ENCODE data around the gene HBS1L. TPM values are rescaled to one million over a fixed set of nuclear protein-coding genes. Genes with fewer than 3 reads are reported as not detected.

HBS1L gene
- total RNA-seq, 5 donors from 2014 or later (not counting 1 experiment from before 2014, with no cell fraction given) = 51.4 to 112 (median 69.7) TPM

DNA sequence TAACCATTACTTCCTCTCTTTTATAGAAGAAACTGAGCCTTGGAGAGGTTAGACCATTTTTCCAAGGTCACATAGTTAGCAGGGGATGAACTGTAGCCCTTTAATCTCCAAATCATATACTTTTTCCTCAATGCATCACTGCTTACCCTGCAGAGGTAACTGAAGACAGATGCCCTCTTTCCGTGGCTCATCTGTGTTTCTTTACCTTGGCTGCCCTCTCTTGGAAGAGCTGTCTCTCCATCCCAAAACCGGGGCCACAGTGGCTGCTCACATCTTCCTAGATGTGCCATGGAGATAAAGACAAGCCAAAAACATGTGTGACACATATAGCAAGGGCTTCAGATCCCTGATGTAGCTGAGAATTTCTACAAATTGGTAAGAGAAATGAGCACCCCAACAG lies 104.1 kb downstream of the HBS1L start:
- Histone ChIP-seq H3K27ac (ENCODE audit: low read length) (no peak overlapping the region), H3K36me3 (ENCODE audit: control insufficient read depth in 2 of 2, extremely low read depth in 1 of 2, insufficient read depth in 1 of 2, low read length in 1 of 2) (no peaks in the 10 kb centered on the region), H3K4me3 (ENCODE audit: control insufficient read depth in 1 of 2, extremely low read depth in 1 of 2, low read length in 1 of 2) (no peak overlapping the region), H3K9me3 (no peaks in the 10 kb centered on the region), H3K4me1 (ENCODE audit: control insufficient read depth in 1 of 2, extremely low read depth in 1 of 2, insufficient read depth in 2 of 2, low read length in 2 of 2) (no peaks in the 10 kb centered on the region), H3K27me3 (replicated peaks in 1 of 2; ENCODE audit: control insufficient read depth in 2 of 2, extremely low read depth in 1 of 2, insufficient read depth in 2 of 2, low read length in 1 of 2) (no peaks in the 10 kb centered on the region)
- ChIA-PET CTCF (interaction anchor here in 1 of 2 donors (1.4 kb wide), 1 partner anchor 9 kb away, joined by 3 read pairs; no protein-coding TSS in a partner anchor), POLR2A (interaction anchor here in 1 of 2 donors (0.6 kb wide), 2 partner anchors 9 to 61 kb away, joined by 3 to 6 read pairs; no protein-coding TSS in a partner anchor)
- Mint-ChIP-seq H3K4me3 (no peak overlapping the region), H3K4me1 (no peaks in the 10 kb centered on the region), H3K36me3 (no peaks in the 10 kb centered on the region), H3K27ac (no peak overlapping the region), H3K9me3 (peaks cover 0 to 3% (median 0%) of the 10 kb centered on the region in 3 donors), H3K27me3 (no peaks in the 10 kb centered on the region)
- WGBS (ENCODE audit: insufficient coverage) = 83% methylated on average over 2 of the region's 2 CpGs
- ATAC-seq (replicated peaks in 1 of 4) (no peak), DNase-seq (no peak)

- Histone ChIP-seq H3K4me3 (ENCODE audit: control insufficient read depth in 1 of 2, extremely low read depth in 1 of 2, low read length in 1 of 2) (no peak within 1 kb of the TSS), H3K9me3 (no peaks in the 10 kb centered on the region), H3K4me1 (ENCODE audit: control insufficient read depth in 1 of 2, extremely low read depth in 1 of 2, insufficient read depth in 2 of 2, low read length in 2 of 2) (no peaks in the 10 kb centered on the region), H3K27ac (ENCODE audit: low read length) (no peak within 1 kb of the TSS), H3K36me3 (ENCODE audit: control insufficient read depth in 2 of 2, extremely low read depth in 1 of 2, insufficient read depth in 1 of 2, low read length in 1 of 2) (no peaks in the 10 kb centered on the region), H3K27me3 (replicated peaks in 1 of 2; ENCODE audit: control insufficient read depth in 2 of 2, extremely low read depth in 1 of 2, insufficient read depth in 2 of 2, low read length in 1 of 2) (no peaks in the 10 kb centered on the region)
- Mint-ChIP-seq H3K27me3 (no peaks in the 10 kb centered on the region), H3K4me1 (no peaks in the 10 kb centered on the region), H3K4me3 (no peak within 1 kb of the TSS), H3K36me3 (no peaks in the 10 kb centered on the region), H3K27ac (no peak within 1 kb of the TSS), H3K9me3 (peaks cover 0 to 3% (median 0%) of the 10 kb centered on the region in 3 donors)
- ATAC-seq (replicated peaks in 1 of 4) (no peak), DNase-seq (no peak)
- ChIA-PET CTCF (interaction anchor here (0.6 to 1.7 kb wide), 3 partner anchors 8 to 113 kb away, joined by 3 to 6 read pairs (median 3); no protein-coding TSS in a partner anchor), POLR2A (interaction anchor here in 1 of 2 donors (0.6 kb wide), 2 partner anchors 9 to 60 kb away, joined by 3 to 6 read pairs; no protein-coding TSS in a partner anchor)
- WGBS (ENCODE audit: insufficient coverage) = 80% methylated on average over 1 of the region's 4 CpGs
Measured at GRCh38 chr6:134949927-134950326, 104.7 kb downstream of the HBS1L start, which contains the start of gene ALDH8A1. ALDH8A1 (minus strand) TSS chr6:134950101; CDS start chr6:134950053, 48 bp downstream.

GRCh38 chr6:134948691-134949090 lies 105.9 kb downstream of the HBS1L start:
- no peaks in the 10 kb centered on the region for H3K27me3 Mint-ChIP-seq
- H3K36me3 Mint-ChIP-seq = no peaks in the 10 kb centered on the region
- Histone ChIP-seq H3K9me3 (no peaks in the 10 kb centered on the region), H3K27ac (ENCODE audit: low read length) (no peak overlapping the region), H3K27me3 (replicated peaks in 1 of 2; ENCODE audit: control insufficient read depth in 2 of 2, extremely low read depth in 1 of 2, insufficient read depth in 2 of 2, low read length in 1 of 2) (no peaks in the 10 kb centered on the region), H3K36me3 (ENCODE audit: control insufficient read depth in 2 of 2, extremely low read depth in 1 of 2, insufficient read depth in 1 of 2, low read length in 1 of 2) (no peaks in the 10 kb centered on the region), H3K4me3 (ENCODE audit: control insufficient read depth in 1 of 2, extremely low read depth in 1 of 2, low read length in 1 of 2) (no peak overlapping the region), H3K4me1 (ENCODE audit: control insufficient read depth in 1 of 2, extremely low read depth in 1 of 2, insufficient read depth in 2 of 2, low read length in 2 of 2) (no peaks in the 10 kb centered on the region)
- no peak overlapping the region for H3K27ac Mint-ChIP-seq
- no peak overlapping the region for H3K4me3 Mint-ChIP-seq
- H3K9me3 Mint-ChIP-seq = peaks cover 0 to 3% (median 0%) of the 10 kb centered on the region in 3 donors
- H3K4me1 Mint-ChIP-seq = no peaks in the 10 kb centered on the region
- POLR2A ChIA-PET = no interaction called here
- WGBS (ENCODE audit: insufficient coverage) = no CpG with 5 or more reads among the region's 1 CpG
- ATAC-seq (replicated peaks in 1 of 4) = no peak
- CTCF ChIA-PET = interaction anchor here in 1 of 2 donors (1.7 kb wide), 1 partner anchor 8 kb away, joined by 6 read pairs; no protein-coding TSS in a partner anchor
- no peak for DNase-seq

DNA sequence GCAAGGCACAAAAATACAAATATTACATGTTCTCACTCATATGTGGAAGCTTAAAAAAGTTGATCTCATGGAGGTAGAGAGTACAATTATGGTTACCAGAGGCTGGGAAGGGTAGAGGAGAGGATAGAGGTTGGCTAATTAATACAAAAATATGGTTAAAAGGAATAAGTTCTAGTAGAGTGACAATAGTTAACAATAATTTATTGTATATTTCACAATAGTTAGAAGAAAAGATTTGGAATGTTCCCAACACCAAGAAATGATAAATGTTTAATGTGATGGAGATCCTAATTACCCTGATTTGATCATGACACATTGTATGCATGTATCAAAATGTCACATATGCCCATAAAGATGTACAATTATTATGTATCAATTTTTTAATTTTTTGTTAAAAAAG lies 106.5 kb downstream of the HBS1L start:
- H3K27me3 Mint-ChIP-seq = no peaks in the 10 kb centered on the region
- no peaks in the 10 kb centered on the region for H3K27me3 ChIP-seq (replicated peaks in 1 of 2; ENCODE audit: control insufficient read depth in 2 of 2, extremely low read depth in 1 of 2, insufficient read depth in 2 of 2, low read length in 1 of 2)
- ATAC-seq (replicated peaks in 1 of 4) (no peak), DNase-seq (no peak)
- no peaks in the 10 kb centered on the region for H3K9me3 ChIP-seq
- H3K4me3 ChIP-seq (ENCODE audit: control insufficient read depth in 1 of 2, extremely low read depth in 1 of 2, low read length in 1 of 2) = no peak overlapping the region
- POLR2A ChIA-PET = no interaction called here
- no peaks in the 10 kb centered on the region for H3K36me3 ChIP-seq (ENCODE audit: control insufficient read depth in 2 of 2, extremely low read depth in 1 of 2, insufficient read depth in 1 of 2, low read length in 1 of 2)
- H3K27ac ChIP-seq (ENCODE audit: low read length) = no peak overlapping the region
- CTCF ChIA-PET = no interaction called here
- no peaks in the 10 kb centered on the region for H3K36me3 Mint-ChIP-seq
- H3K4me1 ChIP-seq (ENCODE audit: control insufficient read depth in 1 of 2, extremely low read depth in 1 of 2, insufficient read depth in 2 of 2, low read length in 2 of 2) = no peaks in the 10 kb centered on the region
- H3K9me3 Mint-ChIP-seq = peaks cover 0 to 3% (median 0%) of the 10 kb centered on the region in 3 donors
- H3K4me3 Mint-ChIP-seq = no peak overlapping the region
- no peak overlapping the region for H3K27ac Mint-ChIP-seq
- H3K4me1 Mint-ChIP-seq = no peaks in the 10 kb centered on the region

- ATAC-seq (replicated peaks in 1 of 4) = no peak
- ChIA-PET CTCF (no interaction called here), POLR2A (no interaction called here)
- Histone ChIP-seq H3K27ac (ENCODE audit: low read length) (no peak overlapping the region), H3K4me1 (ENCODE audit: control insufficient read depth in 1 of 2, extremely low read depth in 1 of 2, insufficient read depth in 2 of 2, low read length in 2 of 2) (no peaks in the 10 kb centered on the region), H3K9me3 (no peaks in the 10 kb centered on the region), H3K36me3 (ENCODE audit: control insufficient read depth in 2 of 2, extremely low read depth in 1 of 2, insufficient read depth in 1 of 2, low read length in 1 of 2) (no peaks in the 10 kb centered on the region), H3K27me3 (replicated peaks in 1 of 2; ENCODE audit: control insufficient read depth in 2 of 2, extremely low read depth in 1 of 2, insufficient read depth in 2 of 2, low read length in 1 of 2) (no peaks in the 10 kb centered on the region), H3K4me3 (ENCODE audit: control insufficient read depth in 1 of 2, extremely low read depth in 1 of 2, low read length in 1 of 2) (no peak overlapping the region)
- Mint-ChIP-seq H3K36me3 (no peaks in the 10 kb centered on the region), H3K9me3 (peaks cover 0 to 3% (median 0%) of the 10 kb centered on the region in 3 donors), H3K4me3 (no peak overlapping the region), H3K27me3 (no peaks in the 10 kb centered on the region), H3K27ac (no peak overlapping the region), H3K4me1 (no peaks in the 10 kb centered on the region)
- no peak for DNase-seq
Measured at GRCh38 chr6:134945045-134945444, 109.6 kb downstream of the HBS1L start.

- DNase-seq (no peak), ATAC-seq (replicated peaks in 1 of 4) (no peak)
- Mint-ChIP-seq H3K4me1 (peaks cover 5 to 9% (median 8%) of the 10 kb centered on the region in 3 donors), H3K27me3 (no peaks in the 10 kb centered on the region), H3K27ac (no peak overlapping the region), H3K36me3 (peaks cover 2% of the 10 kb centered on the region), H3K4me3 (no peak overlapping the region), H3K9me3 (peaks cover 0 to 3% (median 0%) of the 10 kb centered on the region in 3 donors)
- Histone ChIP-seq H3K36me3 (ENCODE audit: control insufficient read depth in 2 of 2, extremely low read depth in 1 of 2, insufficient read depth in 1 of 2, low read length in 1 of 2) (no peaks in the 10 kb centered on the region), H3K9me3 (no peaks in the 10 kb centered on the region), H3K4me3 (ENCODE audit: control insufficient read depth in 1 of 2, extremely low read depth in 1 of 2, low read length in 1 of 2) (no peak overlapping the region), H3K27me3 (replicated peaks in 1 of 2; ENCODE audit: control insufficient read depth in 2 of 2, extremely low read depth in 1 of 2, insufficient read depth in 2 of 2, low read length in 1 of 2) (no peaks in the 10 kb centered on the region), H3K27ac (ENCODE audit: low read length) (no peak overlapping the region), H3K4me1 (ENCODE audit: control insufficient read depth in 1 of 2, extremely low read depth in 1 of 2, insufficient read depth in 2 of 2, low read length in 2 of 2) (peaks cover 6% of the 10 kb centered on the region in 2 experiments)
- ChIA-PET CTCF (interaction anchor here in 1 of 2 donors (0.6 to 1.0 kb wide), 2 partner anchors 201 to 820 kb away, joined by 3 to 5 read pairs; no protein-coding TSS in a partner anchor), POLR2A (no interaction called here)
- 80% methylated on average over 1 of the region's 9 CpGs for WGBS (ENCODE audit: insufficient coverage)
Measured at GRCh38 chr6:134943522-134944111, 111.0 kb downstream of the HBS1L start.

Data from T-cell (primary cell).